Endothelial cell of umbilical vein (primary cell): ENCODE data around the gene RAB32. TPM values are rescaled to one million over a fixed set of nuclear protein-coding genes. Genes with fewer than 3 reads are reported as not detected.

Source experiments
- BruUV-seq: library from RNA; stranded (reverse); fragments of 400-500 nt; replicated peaks from 2 replicates; lab custom pipeline; 2021; lab: Mats Ljungman, UMichigan
- CTCF ChIA-PET: fragments of 300-600, 350-600 bp; sonication (Branson Sonifier 250); formaldehyde crosslinking; loops from one replicate; lab custom pipeline; 2021; ENCODE audit warnings: antibody characterized with exemption, inconsistent platforms; lab: Charles Lee
- POLR2A ChIA-PET: fragments of 300-600, 350-600 bp; sonication (Branson Sonifier 250); formaldehyde crosslinking; loops from one replicate; lab custom pipeline; 2021; ENCODE audit warnings: antibody characterized with exemption, inconsistent platforms; lab: Charles Lee
- DNase-seq: peaks from one replicate; pipeline ENCODE4 v3.0.0-alpha.2; 2011; ENCODE audit warnings: low read depth, low spot score
- FAIRE-seq: peaks from 2 replicates; lab custom pipeline; 2011; peaks lifted over from hg19 to GRCh38; lab: Jason Lieb, UNC
- H2AFZ ChIP-seq: 2 replicates; pipeline ENCODE4 v1.6.0; 2012; ENCODE audit warnings: low read depth, low read length, control low read depth, inconsistent platforms
- H3K27ac ChIP-seq: 2 replicates; pipeline ENCODE4 v1.5.1; 2011; ENCODE audit warnings: low read depth, mild to moderate bottlenecking, control low read depth, low read length, moderate library complexity; ENCODE audit not compliant: insufficient read depth
- H3K27me3 ChIP-seq, 2 experiments: 2 replicates each; pipeline versions ENCODE4 v1.6.0 to v1.6.1; 2011; ENCODE audit warnings: low read length in 2 of 2, mixed read lengths in 1 of 2; ENCODE audit not compliant: control insufficient read depth in 2 of 2, insufficient read depth in 2 of 2
- H3K36me3 ChIP-seq, 2 experiments: 2 replicates in 1 of 2; 3 replicates in 1 of 2; pipeline ENCODE4 v1.5.1; 2011; ENCODE audit warnings: low read length in 2 of 2, mild to moderate bottlenecking in 1 of 2, moderate library complexity in 1 of 2; ENCODE audit not compliant: control insufficient read depth in 2 of 2, insufficient read depth in 2 of 2; ENCODE audit errors: extremely low read depth in 1 of 2
- H3K4me1 ChIP-seq: 3 replicates; pipeline ENCODE4 v1.5.1; 2011; ENCODE audit warnings: mild to moderate bottlenecking, low read length; ENCODE audit not compliant: control insufficient read depth, insufficient read depth; ENCODE audit errors: extremely low read depth
- H3K4me2 ChIP-seq: 2 replicates; pipeline ENCODE4 v1.6.1; 2011; ENCODE audit warnings: low read length, control low read depth, mixed read lengths; ENCODE audit not compliant: insufficient read depth
- H3K4me3 ChIP-seq, 3 experiments: fragments of 200-600 bp in 1 of 3; sonication (generic), shearing (Covaris generic) in 1 of 3; replicated peaks in 1 of 3; 2 replicates each; pipeline ENCODE4 v1.5.1; 2011 to 2016; ENCODE audit warnings: control low read depth in 3 of 3, low read length in 3 of 3, mild to moderate bottlenecking in 2 of 3, inconsistent platforms in 1 of 3, low read depth in 1 of 3, moderate library complexity in 1 of 3; ENCODE audit not compliant: insufficient read depth in 1 of 3
- H3K79me2 ChIP-seq: 2 replicates; pipeline ENCODE4 v1.6.0; 2012; ENCODE audit warnings: low read length, inconsistent platforms; ENCODE audit not compliant: control insufficient read depth, insufficient read depth
- H3K9ac ChIP-seq: replicated peaks from 2 replicates; pipeline ENCODE3; 2011; ENCODE audit warnings: low read length, control low read depth; ENCODE audit not compliant: insufficient read depth; ENCODE audit errors: extremely low read depth
- H3K9me1 ChIP-seq: replicated peaks from 3 replicates; pipeline ENCODE4 v1.6.0; 2011; ENCODE audit warnings: mild to moderate bottlenecking, low read length; ENCODE audit not compliant: control insufficient read depth, insufficient read depth; ENCODE audit errors: extremely low read depth
- H3K9me3 ChIP-seq: replicated peaks from 2 replicates; pipeline ENCODE4 v1.5.1; 2012; ENCODE audit warnings: low read length, inconsistent platforms; ENCODE audit not compliant: control insufficient read depth, insufficient read depth
- H4K20me1 ChIP-seq: replicated peaks from 2 replicates; pipeline ENCODE3; 2011; ENCODE audit warnings: mild to moderate bottlenecking, low read length; ENCODE audit not compliant: control insufficient read depth, insufficient read depth; ENCODE audit errors: extremely low read depth
- CTCF ChIP-seq, 2 donors: IDR thresholded peaks; 1 replicate in 1 of 2; 2 replicates in 1 of 2; pipeline ENCODE4 v1.5.1; 2011; ENCODE audit warnings: low read length in 2 of 2, mild to moderate bottlenecking in 2 of 2, moderate library complexity in 2 of 2, control low read depth in 1 of 2, inconsistent platforms in 1 of 2, low read depth in 1 of 2; ENCODE audit not compliant: insufficient read depth in 1 of 2; ENCODE audit errors: extremely low read depth in 1 of 2
- EZH2 ChIP-seq: IDR thresholded peaks from 2 replicates; pipeline ENCODE4 v1.6.1; 2012; ENCODE audit warnings: borderline replicate concordance, low read depth, mild to moderate bottlenecking, moderate library complexity, low read length, inconsistent platforms; ENCODE audit not compliant: severe bottlenecking
- FOS ChIP-seq: IDR thresholded peaks from 2 replicates; pipeline ENCODE4 v1.6.1; 2011; ENCODE audit warnings: mild to moderate bottlenecking, low read length, moderate library complexity, borderline replicate concordance; ENCODE audit not compliant: insufficient read depth
- GATA2 ChIP-seq: IDR thresholded peaks from 2 replicates; pipeline ENCODE4 v1.7.0; 2011; ENCODE audit warnings: low read depth, mild to moderate bottlenecking, moderate library complexity, mixed read lengths, low read length; ENCODE audit not compliant: insufficient read length, insufficient read depth
- JUN ChIP-seq: IDR thresholded peaks from 2 replicates; pipeline ENCODE4 v1.6.1; 2011; ENCODE audit warnings: borderline replicate concordance, low read depth; ENCODE audit not compliant: insufficient read length, insufficient read depth
- MYC ChIP-seq: IDR thresholded peaks from one replicate; pipeline ENCODE4 v1.6.1; 2011; ENCODE audit warnings: mild to moderate bottlenecking, low read depth, low read length
- POLR2A ChIP-seq: IDR thresholded peaks from 2 replicates; pipeline ENCODE4 v1.6.1; 2012; ENCODE audit warnings: low read depth, mild to moderate bottlenecking, control low read depth, low read length
- POLR2AphosphoS5 ChIP-seq: IDR thresholded peaks from 2 replicates; pipeline ENCODE4 v1.6.1; 2012; ENCODE audit warnings: low read depth, mild to moderate bottlenecking, control low read depth, low read length, moderate library complexity; ENCODE audit not compliant: insufficient read depth
- dilution Hi-C: fragments of 300-500 bp; cut with MboI; formaldehyde crosslinking; loops from one replicate; pipeline ENCODE4 v1.15.0; 2019; ENCODE audit warnings: low sequenced_read_pairs; ENCODE audit not compliant: extremely low pct_ligation_motif_present
- intact Hi-C: fragments of 100-400 bp; cut with micrococcal nuclease; formaldehyde crosslinking; loops from one replicate; pipeline ENCODE4 v1.10.0; 2022
- polyA plus RNA-seq, 4 experiments: library from polyadenylated mRNA; depleted of rRNA in 3 of 4; stranded (reverse) in 3 of 4; unstranded in 1 of 4; fragments of >200 nt; gene quantifications; 2 replicates each; pipeline versions ENCODE4 v1.2.1 to v1.2.3, GENCODE V29; 2011 to 2012; ENCODE audit warnings: missing spikeins in 1 of 4
- total RNA-seq: library from RNA; stranded (reverse); gene quantifications from 2 replicates; pipeline ENCODE4 v1.2.3, GENCODE V29; 2021
- TF ChIP-seq, protein P1 (sequence below): IDR thresholded peaks from 2 replicates; pipeline ENCODE4 v1.6.1; 2011; ENCODE audit not compliant: insufficient read depth, insufficient read length

The RAB32 gene
- total and polyA plus RNA-seq, 2 donors (not counting 3 experiments of a cell fraction or from before 2014, with no cell fraction given) = 49.6 to 78.3 TPM

- ChIA-PET POLR2A (no interaction called here), CTCF (interaction anchor here (0.8 to 2.6 kb wide), 6 partner anchors 9 to 616 kb away, joined by 3 to 10 read pairs (median 4); no protein-coding TSS in a partner anchor)
- intact Hi-C loops = loop anchor here (2.0 to 10.0 kb wide), 3 partner anchors 53 to 811 kb away; partner anchors contain the start of genes ADGB and EPM2A
- H3K4me3 ChIP-seq = peak overlapping the region in 2 of 3 experiments; percentile 11 to 87
- H3K79me2 ChIP-seq = peaks cover 63% of the 10 kb centered on the region
- peak overlapping the region; percentile 35 for H3K27ac ChIP-seq
- FAIRE-seq = peak; percentile 49
- peaks cover 33% of the 10 kb centered on the region for H3K4me1 ChIP-seq
- H2AFZ ChIP-seq = no peak overlapping the region
- peak overlapping the region; percentile 54 for H3K4me2 ChIP-seq
- dilution Hi-C loops = no loop called here
- H4K20me1 ChIP-seq = no peaks in the 10 kb centered on the region
- H3K36me3 ChIP-seq = peaks cover 0 to 2% of the 10 kb centered on the region in 2 experiments
- BruUV-seq = no TSS peak
- no peaks in the 10 kb centered on the region for H3K9me1 ChIP-seq
- H3K9me3 ChIP-seq = no peaks in the 10 kb centered on the region
- TF ChIP-seq CTCF (IDR thresholded peaks at IDR 0.05; ENCODE audit: extremely low read depth in 1 of 2, insufficient read depth in 1 of 2, low read depth in 1 of 2, low read length in 2 of 2) (no peak), MYC (no peak), POLR2A (no peak), JUN (no peak), GATA2 (no peak), EZH2 (no peak), FOS (no peak), POLR2AphosphoS5 (no peak)
- TF ChIP-seq, protein P1, sequence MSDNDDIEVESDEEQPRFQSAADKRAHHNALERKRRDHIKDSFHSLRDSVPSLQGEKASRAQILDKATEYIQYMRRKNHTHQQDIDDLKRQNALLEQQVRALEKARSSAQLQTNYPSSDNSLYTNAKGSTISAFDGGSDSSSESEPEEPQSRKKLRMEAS = no peak
- peak overlapping the region; percentile 74 for H3K9ac ChIP-seq
- DNase-seq = peak; percentile 13
- no peaks in the 10 kb centered on the region for H3K27me3 ChIP-seq
Measured at GRCh38 chr6:146545581-146545980, 1.9 kb downstream of the RAB32 start.
